ENCODE measurements around the gene ACVR1.

Gene ACVR1

GRCh38 chr2:157876066-157876785 is at the start of gene ACVR1:
TSS of gene ACVR1 (minus strand) at chr2:157876330. CDS start at chr2:157799493, 76,837 bp downstream.
- intact Hi-C loops (cut with DNase I): loop anchor here (5.0 to 10.0 kb wide), 3 partner anchors 91 to 579 kb away; partner anchors contain the start of genes ACVR1C, CCDC148 and PKP4
- DNase-seq: peak; percentile 88 to 99 (median 94)

GRCh38 chr2:157925071-157925470 is 48.9 kb upstream of the ACVR1 start:
- no peak for DNase-seq
- intact Hi-C loops (cut with DNase I): no loop called here

DNA sequence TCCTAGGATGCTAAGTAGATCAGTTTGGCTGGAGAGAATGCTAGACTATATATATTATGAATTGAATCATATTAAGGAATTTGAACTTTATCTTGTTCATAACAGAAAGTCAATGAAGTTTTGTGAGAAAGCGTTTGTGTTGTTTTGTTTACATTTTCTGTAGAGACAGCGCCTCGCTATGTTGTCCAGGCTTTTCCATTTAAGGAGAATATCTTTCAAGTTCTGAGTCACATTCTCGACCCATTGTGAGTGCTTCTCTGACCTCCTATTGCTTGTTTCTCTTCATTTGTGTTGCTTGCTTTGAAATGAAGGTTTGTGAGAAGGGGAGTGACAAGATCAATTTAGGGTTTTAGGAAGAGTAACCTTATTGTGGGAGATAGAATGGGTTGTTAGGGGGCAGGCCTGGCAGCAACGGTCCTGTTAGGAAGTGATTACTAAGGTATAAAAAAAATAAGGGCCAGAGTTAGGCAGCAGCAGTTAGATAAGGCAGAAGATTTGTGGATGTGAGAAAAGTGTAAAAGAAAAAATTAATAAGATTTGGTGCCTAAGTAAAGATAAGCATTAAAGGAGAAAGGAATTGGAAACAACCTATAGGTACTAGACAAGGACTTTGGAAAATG is 47.6 kb upstream of the ACVR1 start:
- no peak for DNase-seq
- intact Hi-C loops (cut with DNase I): no loop called here

DNA sequence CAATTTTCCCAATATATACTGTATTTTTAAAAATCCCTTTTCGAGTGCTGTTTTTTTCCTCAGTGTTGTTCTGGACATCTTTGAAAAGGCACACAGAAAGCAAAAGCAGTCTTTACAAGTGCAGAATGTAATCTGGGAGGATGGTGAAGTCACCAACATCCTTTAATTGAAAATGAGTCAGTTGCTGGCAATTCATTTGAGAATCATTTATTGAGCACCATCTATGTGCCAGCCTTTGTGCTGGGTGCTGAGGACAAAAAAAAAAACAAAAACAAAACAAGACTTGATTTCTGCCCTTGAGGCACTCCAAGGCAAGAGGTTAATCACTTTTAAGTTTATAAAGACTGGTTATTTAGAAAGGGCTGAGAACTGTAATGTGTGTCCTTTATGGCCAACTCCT is 46.7 kb upstream of the ACVR1 start:
- intact Hi-C loops (cut with DNase I): no loop called here
- DNase-seq: no peak

GRCh38 chr2:157922336-157922735 is 46.2 kb upstream of the ACVR1 start:
- no peak for DNase-seq
- intact Hi-C loops (cut with DNase I): no loop called here

DNA sequence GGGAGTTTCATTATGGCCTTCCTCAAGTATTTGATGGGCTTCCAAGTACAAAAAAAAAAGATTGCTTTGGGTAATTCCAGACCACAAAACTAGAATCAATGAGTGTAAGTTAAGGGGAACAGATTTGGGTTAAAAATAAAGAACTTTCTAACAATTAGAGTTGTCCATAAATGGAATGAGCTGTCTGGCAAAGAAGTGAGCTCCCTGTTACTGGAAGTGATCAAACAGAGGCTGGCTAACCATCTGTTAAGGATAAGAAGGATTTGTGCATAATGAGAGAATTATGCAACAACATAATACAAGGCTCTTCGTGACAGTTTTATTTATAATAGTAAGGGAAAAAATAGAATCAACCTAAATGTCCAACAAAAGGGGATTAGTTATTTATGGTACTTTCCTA is 44.6 kb upstream of the ACVR1 start:
- no peak for DNase-seq
- intact Hi-C loops (cut with DNase I): no loop called here

DNA sequence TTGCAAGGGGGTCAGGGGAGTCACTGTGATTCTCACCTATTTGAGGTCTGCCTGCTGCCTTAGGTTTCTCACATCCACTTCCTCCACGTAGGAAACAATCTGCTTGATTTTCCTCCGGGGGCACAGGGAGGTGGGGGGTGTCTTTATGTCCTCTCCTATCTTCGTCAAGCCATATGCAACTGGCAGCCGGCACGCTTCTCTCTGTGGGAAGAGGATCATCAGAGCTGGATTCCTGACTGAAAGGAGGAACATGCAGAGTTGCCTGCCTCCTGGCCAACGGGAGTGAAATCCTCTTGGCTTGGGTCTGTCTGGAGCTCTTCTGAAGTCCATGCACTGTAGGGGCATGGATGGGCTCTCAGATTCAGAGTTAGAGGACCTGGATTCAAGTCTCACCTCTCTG is 43.1 kb upstream of the ACVR1 start:
- DNase-seq: no peak
- intact Hi-C loops (cut with DNase I): no loop called here

DNA sequence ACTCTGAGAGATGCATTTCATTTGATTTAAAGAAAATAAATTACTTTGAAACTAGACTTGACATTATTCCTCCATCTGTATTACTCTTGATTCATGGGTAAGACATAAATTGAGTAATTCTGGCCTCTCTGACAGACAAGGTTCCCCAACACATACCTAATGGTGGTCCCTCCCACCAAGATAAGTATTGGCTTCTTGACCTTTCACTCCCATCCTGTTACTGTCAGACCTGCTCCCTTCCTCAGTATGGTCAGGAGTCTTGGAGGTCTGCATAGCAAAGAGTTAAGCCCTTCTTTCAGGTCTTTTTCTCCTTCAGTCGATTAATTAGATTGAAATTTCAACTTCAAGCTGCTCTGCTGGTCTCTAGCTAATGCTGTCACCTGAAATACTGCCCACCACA is 42.2 kb upstream of the ACVR1 start:
- intact Hi-C loops (cut with DNase I): no loop called here
- DNase-seq: no peak

- intact Hi-C loops (cut with DNase I): no loop called here
- no peak for DNase-seq
Measured at GRCh38 chr2:157911750-157912149, 35.6 kb upstream of the ACVR1 start.

DNA sequence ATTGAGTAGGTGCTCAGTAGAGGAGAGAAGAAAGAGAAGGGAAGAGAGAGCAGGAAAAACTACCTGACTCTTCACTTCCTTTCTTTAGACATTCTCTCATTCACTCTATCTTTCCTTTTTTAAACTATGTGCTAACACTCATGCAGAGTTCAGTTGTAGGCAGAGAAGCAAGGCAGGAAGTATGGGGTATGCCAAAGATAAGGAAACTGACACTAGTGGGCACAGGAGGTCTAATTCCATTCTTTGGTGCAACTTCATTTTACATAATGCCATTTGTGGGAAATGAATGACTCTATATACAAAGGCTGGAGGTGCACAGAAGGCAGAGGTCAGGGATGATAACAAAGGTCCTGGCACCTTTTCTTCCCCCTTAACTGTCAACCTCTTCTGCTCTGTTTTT is 35.1 kb upstream of the ACVR1 start:
- no peak for DNase-seq
- intact Hi-C loops (cut with DNase I): no loop called here

DNA sequence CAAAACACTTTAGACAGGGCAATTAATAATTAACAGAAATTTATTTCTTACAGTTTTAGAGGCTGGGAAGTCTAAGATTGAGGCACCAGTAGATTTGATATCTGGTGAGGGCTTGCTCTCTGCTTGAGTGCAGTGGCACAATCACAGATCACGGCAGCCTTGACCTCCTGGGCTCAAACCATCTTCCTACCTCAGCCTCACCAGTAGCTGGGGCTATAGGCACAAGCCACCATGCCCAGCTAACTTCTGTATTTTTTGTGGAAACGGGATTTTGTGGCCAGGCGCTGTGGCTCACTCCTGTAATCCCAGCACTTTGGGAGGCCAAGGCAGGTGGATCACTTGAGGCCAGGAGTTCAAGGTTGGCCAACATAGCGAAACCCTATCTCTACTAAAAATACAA is 29.0 kb upstream of the ACVR1 start:
- DNase-seq: no peak
- intact Hi-C loops (cut with DNase I): no loop called here

GRCh38 chr2:157903626-157904025 is 27.5 kb upstream of the ACVR1 start:
- intact Hi-C loops (cut with DNase I): no loop called here

GRCh38 chr2:157903151-157903550 is 27.0 kb upstream of the ACVR1 start:
- intact Hi-C loops (cut with DNase I): no loop called here
- DNase-seq: no peak

More at GRCh38 chr2:157903626-157904025, 27.5 kb upstream of the ACVR1 start:
- DNase-seq: peak in 5 of 10 donors; percentile 19 to 85 (median 46)

DNA sequence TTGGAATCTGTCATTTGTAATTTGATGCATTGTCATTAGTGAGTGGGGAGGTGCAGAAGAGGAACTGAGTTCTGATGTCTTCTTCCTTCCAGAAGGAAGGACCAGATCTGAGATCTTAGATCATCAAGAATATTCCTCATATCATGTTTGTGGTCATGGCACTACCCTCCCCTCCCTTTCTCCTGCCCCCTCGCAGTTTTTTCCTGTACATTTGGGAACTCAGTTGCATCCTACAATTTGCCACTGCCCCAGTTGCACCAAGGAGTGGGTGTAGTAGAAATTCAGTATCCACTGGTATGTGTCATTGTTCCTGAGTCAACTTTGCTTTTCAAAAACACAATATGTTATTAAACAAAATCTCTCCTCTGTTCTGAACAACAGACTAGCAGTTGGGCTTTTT is 26.6 kb upstream of the ACVR1 start:
- DNase-seq: no peak
- intact Hi-C loops (cut with DNase I): no loop called here

DNA sequence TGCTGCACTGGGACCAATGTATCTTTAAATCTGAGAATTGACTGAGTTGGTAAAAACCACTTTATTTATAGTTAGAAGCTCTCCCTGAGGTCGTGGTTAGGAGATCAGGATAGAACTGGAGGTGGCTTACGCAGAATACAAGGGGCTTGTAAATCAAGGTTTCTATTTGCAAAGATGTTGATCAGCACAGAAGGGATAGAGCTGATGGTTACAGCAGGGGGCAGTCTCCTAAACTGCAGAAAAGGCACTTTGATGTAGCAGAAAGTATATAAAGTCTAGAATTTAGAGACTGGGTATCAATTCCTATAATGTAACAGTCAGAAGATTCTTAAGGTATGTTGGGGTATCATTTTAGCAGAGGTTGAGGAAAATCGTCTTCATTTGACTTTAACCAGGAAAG is 25.2 kb upstream of the ACVR1 start:
- DNase-seq: no peak
- intact Hi-C loops (cut with DNase I): no loop called here

GRCh38 chr2:157900684-157901083 is 24.6 kb upstream of the ACVR1 start:
- DNase-seq: no peak
- intact Hi-C loops (cut with DNase I): no loop called here

DNA sequence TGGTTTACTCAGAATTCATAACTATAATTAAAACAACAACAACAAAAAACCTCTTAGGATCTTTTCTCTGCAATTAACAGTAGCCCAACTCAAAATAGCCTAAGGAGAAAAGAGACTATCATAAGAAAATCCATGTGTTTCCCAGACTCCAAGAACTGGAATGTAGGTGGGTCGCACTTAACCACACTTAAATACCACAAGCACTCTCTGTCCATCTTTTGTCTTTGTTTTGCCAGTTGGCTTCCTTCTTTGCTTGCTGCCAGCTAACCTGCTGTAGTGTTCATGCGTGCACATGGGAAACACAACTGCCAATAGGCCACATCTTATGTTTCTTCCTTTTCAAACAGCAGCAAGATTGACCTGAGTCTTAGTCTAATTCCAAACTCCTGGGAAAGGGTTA is 24.1 kb upstream of the ACVR1 start:
- intact Hi-C loops (cut with DNase I): no loop called here
- no peak for DNase-seq

DNA sequence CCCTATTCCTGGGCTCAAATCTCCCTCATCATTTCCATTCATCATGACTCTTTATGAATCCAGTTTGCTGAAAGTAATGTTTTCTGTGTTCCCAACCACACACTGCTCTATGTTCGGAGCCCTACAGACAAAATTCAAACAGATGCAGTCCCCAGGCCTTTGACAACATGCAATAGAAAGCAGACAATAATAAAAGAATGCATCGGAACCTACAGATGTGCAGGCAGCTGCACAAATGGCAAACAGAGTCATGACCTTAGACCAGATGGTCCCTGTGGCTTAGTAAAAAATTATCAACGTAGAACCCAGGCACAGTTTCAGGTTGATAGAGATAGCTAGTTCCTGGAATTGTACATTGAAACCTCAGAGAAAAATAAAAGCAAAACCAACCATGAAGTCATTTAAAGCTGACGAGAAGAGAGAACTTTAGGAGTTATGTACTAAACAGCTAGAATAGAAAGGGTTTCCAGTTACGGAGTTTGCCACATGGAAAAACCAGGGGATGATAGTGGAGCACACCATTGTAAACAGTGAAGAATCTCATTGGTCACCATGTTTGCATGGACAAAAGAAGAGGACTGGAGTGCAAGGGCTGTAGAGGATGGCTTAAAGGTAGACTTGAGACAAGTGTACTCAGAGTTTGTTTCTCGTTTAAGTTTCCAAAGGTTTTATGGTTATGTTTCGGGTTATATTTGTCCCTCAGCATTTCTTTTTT is 23.2 kb upstream of the ACVR1 start:
- intact Hi-C loops (cut with DNase I): no loop called here
- no peak for DNase-seq

DNA sequence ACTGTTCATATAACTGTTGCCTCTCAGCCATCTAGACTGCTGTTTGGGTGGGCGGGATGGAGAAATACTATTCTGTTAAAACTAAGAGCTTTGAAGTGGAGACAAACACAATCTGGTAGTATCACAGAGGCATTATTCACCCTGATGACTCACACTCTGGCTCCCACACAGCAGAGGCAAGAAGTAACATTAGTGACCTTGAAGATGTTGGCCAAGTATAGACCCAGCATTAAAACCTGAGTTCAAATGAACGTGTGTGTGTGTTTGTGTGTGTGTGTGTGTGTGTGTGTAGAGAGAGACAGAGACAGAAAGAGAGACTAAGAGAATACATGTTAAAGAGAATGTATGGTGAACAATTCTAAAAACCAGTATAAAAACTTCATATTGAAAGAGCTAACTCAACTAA is 22.5 kb upstream of the ACVR1 start:
- DNase-seq: no peak
- intact Hi-C loops (cut with DNase I): no loop called here

DNA sequence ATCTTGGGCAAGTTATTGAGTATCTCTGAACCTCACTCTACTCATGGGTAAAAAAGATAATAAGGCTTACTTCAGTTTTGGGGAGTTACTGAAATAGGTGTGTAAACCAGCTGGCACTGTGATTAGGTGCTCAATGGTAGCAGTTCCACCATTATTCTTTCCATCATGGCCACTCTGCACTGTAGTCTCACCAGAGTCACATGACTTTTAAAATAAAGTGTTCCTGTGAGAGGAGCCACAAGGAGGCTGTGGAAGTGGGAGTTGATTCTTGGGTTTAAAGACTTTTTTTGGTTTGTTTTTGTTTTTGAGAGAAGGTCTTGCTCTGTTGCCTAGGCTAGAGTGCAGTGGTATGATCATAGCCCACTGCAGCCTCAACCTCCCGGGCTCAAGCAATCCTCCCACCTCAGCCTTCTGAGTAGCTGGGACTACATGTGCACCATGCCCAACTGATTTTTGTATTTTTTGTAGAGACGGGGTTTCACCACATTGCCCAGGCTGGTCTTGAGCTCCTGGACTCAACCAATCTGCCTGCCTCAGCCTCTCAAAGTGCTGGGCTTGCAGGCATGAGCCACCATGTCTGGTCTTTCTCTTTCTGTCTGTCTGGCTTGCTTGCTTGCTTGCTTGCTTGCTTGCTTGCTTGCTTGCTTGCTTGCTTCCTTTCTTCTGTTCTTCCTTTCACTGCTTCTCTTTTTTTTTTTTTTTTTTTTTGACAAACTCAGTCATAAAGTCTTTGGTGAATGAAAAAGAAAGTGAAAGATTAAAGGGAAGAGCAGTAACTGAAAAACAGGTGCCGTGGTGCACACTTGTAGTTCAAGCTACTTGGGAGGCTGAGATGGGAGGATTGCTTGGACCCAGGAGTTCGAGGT is 21.2 kb upstream of the ACVR1 start:
- no peak for DNase-seq
- intact Hi-C loops (cut with DNase I): no loop called here

DNA sequence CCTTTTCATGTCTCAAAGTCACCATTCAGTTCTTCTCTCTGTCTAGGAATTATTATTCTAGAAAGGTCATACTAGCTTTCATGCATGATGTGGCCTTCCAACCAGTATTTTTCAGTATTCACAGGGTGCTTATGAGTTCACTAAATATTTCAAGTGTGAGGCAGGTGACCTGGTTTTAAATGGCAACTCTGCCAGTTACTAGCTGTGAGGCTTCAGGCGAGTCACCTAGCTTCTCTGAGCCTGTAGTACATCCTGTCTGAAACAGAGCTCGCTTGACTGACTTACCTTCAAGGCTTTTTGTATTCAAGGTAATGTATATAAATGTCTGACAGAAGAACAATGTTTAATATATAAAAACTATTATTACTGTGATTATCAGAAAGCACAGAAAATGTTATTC is 19.4 kb upstream of the ACVR1 start:
- intact Hi-C loops (cut with DNase I): no loop called here
- DNase-seq: no peak

Data from posterior cingulate gyrus (tissue), 11 donors.